Sigmoid colon (tissue), 7 donors: ENCODE data around the gene CYP27A1. TPM values are rescaled to one million over a fixed set of nuclear protein-coding genes. Genes with fewer than 3 reads are reported as not detected.

Source experiments
- DNase-seq: peaks from one replicate; pipeline ENCODE4 v3.0.0-alpha.2; 2019
- H3K27ac ChIP-seq, 4 donors: fragments of 200-600 bp; sonication (generic); one replicate each; pipeline ENCODE4 v1.5.1; 2016 to 2019; ENCODE audit warnings: mild to moderate bottlenecking in 1 of 4
- H3K27me3 ChIP-seq, 3 donors: fragments of 200-600 bp; sonication (generic); one replicate each; pipeline ENCODE4 v1.5.1; 2019; ENCODE audit warnings: mild to moderate bottlenecking in 1 of 3
- H3K36me3 ChIP-seq, 4 donors: fragments of 200-600 bp; sonication (generic); one replicate each; pipeline ENCODE4 v1.5.1; 2016 to 2019
- H3K4me1 ChIP-seq, 4 donors: fragments of 200-600 bp; sonication (generic); one replicate each; pipeline ENCODE4 v1.5.1; 2017 to 2019
- H3K4me3 ChIP-seq, 4 donors: fragments of 200-600 bp; sonication (generic); one replicate each; pipeline ENCODE4 v1.5.1; 2017 to 2019; ENCODE audit warnings: mild to moderate bottlenecking in 2 of 4, moderate library complexity in 1 of 4
- H3K9me3 ChIP-seq, 4 donors: fragments of 200-600 bp in 3 of 4; sonication (generic) in 3 of 4; one replicate each; pipeline versions ENCODE4 v1.5.1 to v1.6.1; 2013 to 2019
- EP300 ChIP-seq, 4 donors: sonication (generic); formaldehyde crosslinking; IDR thresholded peaks; one replicate each; pipeline ENCODE4 v1.6.1; 2017; ENCODE audit warnings: antibody characterized with exemption in 4 of 4
- POLR2A ChIP-seq, 2 donors: fragments of 450-650 bp; IDR thresholded peaks; one replicate each; pipeline ENCODE4 v1.6.1; 2016; ENCODE audit warnings: antibody characterized with exemption in 2 of 2, mild to moderate bottlenecking in 2 of 2, moderate library complexity in 2 of 2
- POLR2AphosphoS5 ChIP-seq, 4 donors: sonication (generic); formaldehyde crosslinking; IDR thresholded peaks; one replicate each; pipeline ENCODE4 v1.6.1; 2017; ENCODE audit warnings: antibody characterized with exemption in 4 of 4
- WGBS, 2 donors: extraction: QIAGEN DNeasy Blood & Tissue Kit; methylation state at CpG; one replicate each; pipeline ENCODE4 v1.1.7; 2013; 5-methylcytosine and 5-hydroxymethylcytosine counted together
- intact Hi-C: fragments of 100-400 bp; cut with DNase I; formaldehyde crosslinking; loops from one replicate; pipeline ENCODE4 v1.15.1; 2023
- polyA plus RNA-seq, 3 donors: library from polyadenylated mRNA; stranded (reverse); fragments of 200-250 nt; gene quantifications; one replicate each; pipeline ENCODE4 v1.2.3, GENCODE V29; 2013
- total RNA-seq, 4 donors: library from RNA; depleted of rRNA; stranded (reverse); fragments of >200 nt; gene quantifications; one replicate each; pipeline ENCODE4 v1.1.0, GENCODE V29; 2016
- TF ChIP-seq, protein P1 (sequence below), 4 experiments: fragments of 450-650 bp in 3 of 4; fragments of 200-600 bp in 1 of 4; IDR thresholded peaks; one replicate each; pipeline ENCODE4 v1.5.1; 2016 to 2019; ENCODE audit warnings: antibody characterized with exemption in 4 of 4, mild to moderate bottlenecking in 3 of 4, moderate library complexity in 2 of 4
- donor health status: healthy with polysubstance abuse.
- donor health status: Bipolar disorder and iron deficiency.
- donor health status: healthy.

CYP27A1 gene
- total and polyA plus RNA-seq, 7 donors = 13.5 to 30.1 (median 21.9) TPM

DNA sequence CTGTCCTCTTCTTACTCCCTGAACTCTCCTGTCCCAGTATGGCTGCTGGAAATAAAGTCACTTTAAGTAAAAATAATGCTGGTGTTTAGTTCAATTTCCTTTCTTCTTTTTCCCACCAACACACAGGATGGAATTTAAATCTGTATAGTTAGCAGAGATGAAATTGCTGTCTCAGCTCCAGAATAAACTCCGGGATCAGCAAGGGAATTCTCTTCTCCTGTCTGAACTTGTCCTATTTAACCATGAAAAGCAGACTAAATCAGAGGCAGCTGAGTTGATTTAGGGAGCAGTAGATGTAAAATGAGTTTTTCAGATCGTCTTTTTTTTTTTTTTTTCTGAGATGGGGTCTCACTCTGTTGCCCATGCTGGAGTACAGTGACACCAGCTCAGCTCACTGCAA lies 45.4 kb upstream of the CYP27A1 start:
- H3K4me1 ChIP-seq = peaks cover 0 to 16% (median 13%) of the 10 kb centered on the region in 4 donors

DNA sequence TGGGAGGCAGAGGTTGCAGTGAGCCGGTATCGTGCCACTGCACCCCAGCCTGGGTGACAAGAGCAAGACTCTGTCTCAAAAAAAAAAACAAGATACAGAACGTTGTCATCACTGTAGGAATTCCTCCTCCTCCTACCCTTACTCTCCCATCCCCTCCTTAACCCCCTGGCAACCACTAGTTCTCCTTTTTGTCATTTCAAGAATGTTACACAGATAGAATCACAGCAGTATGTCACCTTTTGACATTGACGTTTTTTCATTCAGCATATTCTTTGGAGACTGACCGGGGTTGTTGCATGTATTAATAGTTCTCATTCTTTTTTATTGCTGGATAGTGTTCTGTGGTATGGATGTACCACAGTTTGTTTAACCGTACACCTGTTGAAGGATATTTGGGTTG lies 38.9 kb upstream of the CYP27A1 start:
- Histone ChIP-seq H3K9me3 (no peaks in the 10 kb centered on the region), H3K4me1 (no peaks in the 10 kb centered on the region), H3K27ac (no peak overlapping the region), H3K36me3 (peaks cover 3 to 86% (median 46%) of the 10 kb centered on the region in 4 donors), H3K27me3 (no peaks in the 10 kb centered on the region), H3K4me3 (no peak overlapping the region)
- intact Hi-C loops = no loop called here
- no peak for DNase-seq
- WGBS, 2 donors = 82 to 85% methylated on average over 6 of the region's 6 CpGs
- TF ChIP-seq POLR2AphosphoS5 (IDR thresholded peaks at IDR 0.05) (no peak), POLR2A (IDR thresholded peaks at IDR 0.05) (no peak), EP300 (IDR thresholded peaks at IDR 0.05) (no peak)
- TF ChIP-seq, protein P1, sequence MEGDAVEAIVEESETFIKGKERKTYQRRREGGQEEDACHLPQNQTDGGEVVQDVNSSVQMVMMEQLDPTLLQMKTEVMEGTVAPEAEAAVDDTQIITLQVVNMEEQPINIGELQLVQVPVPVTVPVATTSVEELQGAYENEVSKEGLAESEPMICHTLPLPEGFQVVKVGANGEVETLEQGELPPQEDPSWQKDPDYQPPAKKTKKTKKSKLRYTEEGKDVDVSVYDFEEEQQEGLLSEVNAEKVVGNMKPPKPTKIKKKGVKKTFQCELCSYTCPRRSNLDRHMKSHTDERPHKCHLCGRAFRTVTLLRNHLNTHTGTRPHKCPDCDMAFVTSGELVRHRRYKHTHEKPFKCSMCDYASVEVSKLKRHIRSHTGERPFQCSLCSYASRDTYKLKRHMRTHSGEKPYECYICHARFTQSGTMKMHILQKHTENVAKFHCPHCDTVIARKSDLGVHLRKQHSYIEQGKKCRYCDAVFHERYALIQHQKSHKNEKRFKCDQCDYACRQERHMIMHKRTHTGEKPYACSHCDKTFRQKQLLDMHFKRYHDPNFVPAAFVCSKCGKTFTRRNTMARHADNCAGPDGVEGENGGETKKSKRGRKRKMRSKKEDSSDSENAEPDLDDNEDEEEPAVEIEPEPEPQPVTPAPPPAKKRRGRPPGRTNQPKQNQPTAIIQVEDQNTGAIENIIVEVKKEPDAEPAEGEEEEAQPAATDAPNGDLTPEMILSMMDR (IDR thresholded peaks at IDR 0.05) = no peak

More for the DNA sequence above, 45.4 kb upstream of the CYP27A1 start:
- H3K27me3 ChIP-seq = no peaks in the 10 kb centered on the region
- H3K9me3 ChIP-seq = no peaks in the 10 kb centered on the region
- H3K27ac ChIP-seq = no peak overlapping the region
- no peak for DNase-seq
- 92 to 93% methylated on average over 2 of the region's 2 CpGs for WGBS, 2 donors
- no peak overlapping the region for H3K4me3 ChIP-seq
- peaks cover 0 to 40% (median 30%) of the 10 kb centered on the region in 4 donors for H3K36me3 ChIP-seq
- TF ChIP-seq, protein P1 (IDR thresholded peaks at IDR 0.05) = no peak
- TF ChIP-seq EP300 (IDR thresholded peaks at IDR 0.05) (no peak), POLR2AphosphoS5 (IDR thresholded peaks at IDR 0.05) (no peak), POLR2A (IDR thresholded peaks at IDR 0.05) (no peak)
- intact Hi-C loops = no loop called here

DNA sequence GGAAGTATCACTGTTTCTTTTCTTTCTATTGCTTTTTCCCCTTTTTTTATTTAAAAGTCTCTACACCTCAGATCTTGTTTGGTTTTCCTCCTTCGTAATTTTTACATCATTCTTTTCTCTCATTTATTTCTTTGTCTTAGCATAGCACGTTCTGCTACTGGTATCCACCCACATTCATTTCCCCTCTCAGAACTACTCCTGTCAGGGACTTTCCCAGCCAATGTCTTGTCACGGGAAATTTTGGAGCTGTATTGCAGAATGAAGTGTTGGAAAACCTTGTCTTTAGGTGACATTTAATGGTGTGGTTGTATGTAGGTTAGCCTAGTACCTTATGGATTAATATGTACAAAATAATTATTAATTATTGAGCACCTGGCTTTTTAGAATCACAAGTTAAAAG lies 37.3 kb upstream of the CYP27A1 start:
- DNase-seq = no peak
- H3K27me3 ChIP-seq = no peaks in the 10 kb centered on the region
- TF ChIP-seq, protein P1 (IDR thresholded peaks at IDR 0.05) = no peak
- TF ChIP-seq EP300 (IDR thresholded peaks at IDR 0.05) (no peak), POLR2A (IDR thresholded peaks at IDR 0.05) (no peak), POLR2AphosphoS5 (IDR thresholded peaks at IDR 0.05) (no peak)
- WGBS, 2 donors = 67 to 86% methylated on average over 3 of the region's 3 CpGs
- no peaks in the 10 kb centered on the region for H3K4me1 ChIP-seq
- H3K36me3 ChIP-seq = peaks cover 14 to 86% (median 46%) of the 10 kb centered on the region in 4 donors
- intact Hi-C loops = no loop called here
- no peaks in the 10 kb centered on the region for H3K9me3 ChIP-seq
- no peak overlapping the region for H3K4me3 ChIP-seq
- H3K27ac ChIP-seq = peak overlapping the region in 3 of 4 donors; percentile 21 to 51 (median 27)

DNA sequence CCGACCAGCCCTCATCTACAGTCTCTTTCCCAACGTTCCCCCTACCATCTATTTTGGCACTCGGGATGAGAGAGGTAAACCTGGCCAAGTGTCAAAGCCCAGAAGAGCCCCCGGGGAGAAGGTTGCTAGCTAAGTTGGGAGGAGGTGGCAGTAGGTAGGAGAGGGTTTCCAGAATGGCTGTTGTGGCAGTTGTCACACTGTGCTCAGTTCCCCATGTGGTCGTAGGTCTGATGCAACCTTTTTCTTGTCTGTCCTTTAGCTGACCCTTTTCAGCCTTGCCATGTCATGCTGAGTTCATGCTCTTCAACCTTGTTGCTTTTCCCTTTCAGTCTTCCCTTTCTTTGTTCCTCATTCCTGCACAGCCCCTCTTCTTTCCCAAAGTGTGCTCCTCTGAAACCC lies 36.8 kb upstream of the CYP27A1 start:
- Histone ChIP-seq H3K27ac (peak overlapping the region; percentile 21 to 61 (median 39)), H3K27me3 (no peaks in the 10 kb centered on the region), H3K36me3 (peaks cover 19 to 86% (median 50%) of the 10 kb centered on the region in 4 donors)

More for the DNA sequence above, 36.8 kb upstream of the CYP27A1 start:
- Histone ChIP-seq H3K4me1 (no peaks in the 10 kb centered on the region), H3K4me3 (no peak overlapping the region), H3K9me3 (no peaks in the 10 kb centered on the region)
- TF ChIP-seq POLR2A (IDR thresholded peaks at IDR 0.05) (no peak), EP300 (IDR thresholded peaks at IDR 0.05) (no peak), POLR2AphosphoS5 (IDR thresholded peaks at IDR 0.05) (no peak)
- TF ChIP-seq, protein P1 (IDR thresholded peaks at IDR 0.05) = no peak
- intact Hi-C loops = no loop called here
- WGBS, 2 donors = 73 to 88% methylated on average over 5 of the region's 5 CpGs
- no peak for DNase-seq
